ENCODE results near the gene STAT3. TPM values are rescaled to one million over a fixed set of nuclear protein-coding genes. Genes with fewer than 3 reads are reported as not detected.

STAT3 gene
- total RNA-seq, 1 donor from 2014 or later: 68.0 TPM

DNA sequence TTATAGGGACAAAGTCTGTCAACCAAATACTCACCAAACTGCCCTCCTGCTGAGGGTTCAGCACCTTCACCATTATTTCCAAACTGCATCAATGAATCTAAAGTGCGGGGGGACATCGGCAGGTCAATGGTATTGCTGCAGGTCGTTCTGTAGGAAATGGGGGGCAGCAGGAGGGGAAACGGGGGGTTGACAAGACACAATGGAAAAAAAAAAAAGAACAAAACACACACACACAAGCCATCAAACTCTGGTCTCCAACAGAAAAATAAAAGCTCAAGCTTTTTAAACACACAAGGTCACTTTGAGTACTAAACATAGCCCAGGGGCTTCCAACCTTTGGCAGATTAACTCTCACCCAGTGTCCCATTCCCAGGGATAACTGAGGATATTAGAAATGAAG is 71.5 kb downstream of the STAT3 start:
- H3K4me3 Mint-ChIP-seq (ENCODE audit: unreplicated experiment): no peak overlapping the region
- H3K36me3 Mint-ChIP-seq (ENCODE audit: unreplicated experiment): peaks cover 6% of the 10 kb centered on the region
- peaks cover 19% of the 10 kb centered on the region for H3K4me1 Mint-ChIP-seq (ENCODE audit: low read depth, unreplicated experiment)
- DNase-seq: no peak
- H3K27ac Mint-ChIP-seq (ENCODE audit: unreplicated experiment): no peak overlapping the region
- no peak for TF ChIP-seq CTCF (IDR thresholded peaks at IDR 0.05; ENCODE audit: partially characterized antibody, unreplicated experiment)
- peaks cover 2% of the 10 kb centered on the region for H3K9me3 Mint-ChIP-seq (ENCODE audit: unreplicated experiment)
- H3K27me3 Mint-ChIP-seq (ENCODE audit: unreplicated experiment): peaks cover 2% of the 10 kb centered on the region

- TF ChIP-seq CTCF (IDR thresholded peaks at IDR 0.05; ENCODE audit: partially characterized antibody, unreplicated experiment): no peak
- H3K27ac Mint-ChIP-seq (ENCODE audit: unreplicated experiment): no peak overlapping the region
- DNase-seq: no peak
- no peak overlapping the region for H3K4me3 Mint-ChIP-seq (ENCODE audit: unreplicated experiment)
- H3K4me1 Mint-ChIP-seq (ENCODE audit: low read depth, unreplicated experiment): peaks cover 26% of the 10 kb centered on the region
- H3K27me3 Mint-ChIP-seq (ENCODE audit: unreplicated experiment): peaks cover 4% of the 10 kb centered on the region
- H3K36me3 Mint-ChIP-seq (ENCODE audit: unreplicated experiment): peaks cover 6% of the 10 kb centered on the region
- H3K9me3 Mint-ChIP-seq (ENCODE audit: unreplicated experiment): peaks cover 2% of the 10 kb centered on the region
These were observed 72.7 kb downstream of the STAT3 start for GRCh38 chr17:42315402-42316156.

GRCh38 chr17:42313773-42314566 is 74.3 kb downstream of the STAT3 start:
- TF ChIP-seq CTCF (IDR thresholded peaks at IDR 0.05; ENCODE audit: partially characterized antibody, unreplicated experiment): no peak
- Mint-ChIP-seq H3K4me3 (ENCODE audit: unreplicated experiment) (no peak overlapping the region), H3K9me3 (ENCODE audit: unreplicated experiment) (peaks cover 2% of the 10 kb centered on the region), H3K27me3 (ENCODE audit: unreplicated experiment) (peaks cover 4% of the 10 kb centered on the region), H3K36me3 (ENCODE audit: unreplicated experiment) (no peaks in the 10 kb centered on the region), H3K27ac (ENCODE audit: unreplicated experiment) (no peak overlapping the region), H3K4me1 (ENCODE audit: low read depth, unreplicated experiment) (peaks cover 25% of the 10 kb centered on the region)
- no peak for DNase-seq

GRCh38 chr17:42313389-42313772 is 74.9 kb downstream of the STAT3 start:
- no peaks in the 10 kb centered on the region for H3K36me3 Mint-ChIP-seq (ENCODE audit: unreplicated experiment)
- peaks cover 2% of the 10 kb centered on the region for H3K9me3 Mint-ChIP-seq (ENCODE audit: unreplicated experiment)
- DNase-seq: no peak
- peaks cover 28% of the 10 kb centered on the region for H3K4me1 Mint-ChIP-seq (ENCODE audit: low read depth, unreplicated experiment)
- TF ChIP-seq CTCF (IDR thresholded peaks at IDR 0.05; ENCODE audit: partially characterized antibody, unreplicated experiment): no peak
- H3K27ac Mint-ChIP-seq (ENCODE audit: unreplicated experiment): no peak overlapping the region
- no peak overlapping the region for H3K4me3 Mint-ChIP-seq (ENCODE audit: unreplicated experiment)
- peaks cover 4% of the 10 kb centered on the region for H3K27me3 Mint-ChIP-seq (ENCODE audit: unreplicated experiment)

Measured in glutamatergic neuron (in vitro differentiated cells).